Hepatocyte (in vitro differentiated cells): Measurements from ENCODE around the gene ALCAM. TPM values are rescaled to one million over a fixed set of nuclear protein-coding genes. Genes with fewer than 3 reads are reported as not detected.

Experiments
- DNase-seq: peaks from one replicate; pipeline ENCODE4 v3.0.0-alpha.2; 2016; ENCODE audit warnings: low spot score
- H2AFZ ChIP-seq: fragments of 200-600 bp; sonication (generic); 2 replicates; pipeline ENCODE4 v1.6.0; 2016; ENCODE audit warnings: antibody characterized with exemption, mild to moderate bottlenecking
- H3K27ac ChIP-seq: fragments of 200-600 bp; sonication (generic); 2 replicates; pipeline ENCODE4 v1.5.1; 2016; ENCODE audit warnings: mild to moderate bottlenecking
- H3K27me3 ChIP-seq: fragments of 200-600 bp; sonication (generic); 2 replicates; pipeline ENCODE4 v1.6.1; 2016
- H3K36me3 ChIP-seq: fragments of 200-600 bp; sonication (generic); replicated peaks from 2 replicates; pipeline ENCODE4 v1.5.1; 2016; ENCODE audit warnings: low read depth; ENCODE audit not compliant: insufficient read depth
- H3K4me1 ChIP-seq: fragments of 200-600 bp; sonication (generic); 2 replicates; pipeline ENCODE4 v1.5.1; 2016; ENCODE audit warnings: mild to moderate bottlenecking, moderate library complexity; ENCODE audit not compliant: insufficient read depth
- H3K4me2 ChIP-seq: fragments of 200-600 bp; sonication (generic); 2 replicates; pipeline ENCODE4 v1.6.0; 2016
- H3K4me3 ChIP-seq: fragments of 200-600 bp; sonication (generic); 2 replicates; pipeline ENCODE4 v1.5.1; 2016; ENCODE audit warnings: mild to moderate bottlenecking
- H3K79me2 ChIP-seq: fragments of 200-600 bp; sonication (generic); 2 replicates; pipeline ENCODE4 v1.6.0; 2017; ENCODE audit warnings: mild to moderate bottlenecking
- H3K9me2 ChIP-seq: fragments of 200-600 bp; sonication (generic); replicated peaks from 2 replicates; pipeline ENCODE4 v1.6.0; 2017; ENCODE audit warnings: mild to moderate bottlenecking; ENCODE audit not compliant: insufficient read depth
- H3K9me3 ChIP-seq: fragments of 200-600 bp; sonication (generic); 2 replicates; pipeline ENCODE4 v1.5.1; 2016; ENCODE audit warnings: low read depth, mild to moderate bottlenecking
- H4K20me1 ChIP-seq: fragments of 200-600 bp; sonication (generic); 2 replicates; pipeline ENCODE4 v1.6.0; 2016; ENCODE audit warnings: mild to moderate bottlenecking; ENCODE audit not compliant: insufficient read depth, poor library complexity, severe bottlenecking
- EZH2 ChIP-seq: fragments of 200-600 bp; sonication (generic); IDR thresholded peaks from 2 replicates; pipeline ENCODE4 v1.6.1; 2016; ENCODE audit warnings: antibody characterized with exemption, mild to moderate bottlenecking, borderline replicate concordance
- EZH2phosphoT487 ChIP-seq: fragments of 200-600 bp; sonication (generic); IDR thresholded peaks from one replicate; pipeline ENCODE4 v1.6.1; 2018; ENCODE audit warnings: antibody characterized with exemption, mild to moderate bottlenecking, low read depth, moderate library complexity; ENCODE audit not compliant: unreplicated experiment, severe bottlenecking
- WGBS: methylation state at CpG from one replicate; pipeline ENCODE4 v1.1.6; 2016; ENCODE audit warnings: low lambda C conversion rate; ENCODE audit errors: missing lambda C conversion rate; 5-methylcytosine and 5-hydroxymethylcytosine counted together
- polyA plus RNA-seq: library from polyadenylated mRNA; unstranded; fragments of >200 nt; fragmentation: Nextera tagmentation; extraction: Ambion mirVana; gene quantifications from 2 replicates; pipeline ENCODE4 v1.2.1, GENCODE V29; 2016
- total RNA-seq: library from RNA; depleted of rRNA; stranded (reverse); fragments of >200 nt; gene quantifications from 2 replicates; pipeline ENCODE4 v1.2.3, GENCODE V29; 2014
- TF ChIP-seq, protein P1 (sequence below): fragments of 200-600 bp; sonication (generic); IDR thresholded peaks from 2 replicates; pipeline ENCODE4 v1.5.1; 2016; ENCODE audit warnings: antibody characterized with exemption, mild to moderate bottlenecking; ENCODE audit not compliant: poor library complexity

ALCAM gene
- total and polyA plus RNA-seq, 2 experiments from 2014 or later: 58.0 to 134 TPM

DNA sequence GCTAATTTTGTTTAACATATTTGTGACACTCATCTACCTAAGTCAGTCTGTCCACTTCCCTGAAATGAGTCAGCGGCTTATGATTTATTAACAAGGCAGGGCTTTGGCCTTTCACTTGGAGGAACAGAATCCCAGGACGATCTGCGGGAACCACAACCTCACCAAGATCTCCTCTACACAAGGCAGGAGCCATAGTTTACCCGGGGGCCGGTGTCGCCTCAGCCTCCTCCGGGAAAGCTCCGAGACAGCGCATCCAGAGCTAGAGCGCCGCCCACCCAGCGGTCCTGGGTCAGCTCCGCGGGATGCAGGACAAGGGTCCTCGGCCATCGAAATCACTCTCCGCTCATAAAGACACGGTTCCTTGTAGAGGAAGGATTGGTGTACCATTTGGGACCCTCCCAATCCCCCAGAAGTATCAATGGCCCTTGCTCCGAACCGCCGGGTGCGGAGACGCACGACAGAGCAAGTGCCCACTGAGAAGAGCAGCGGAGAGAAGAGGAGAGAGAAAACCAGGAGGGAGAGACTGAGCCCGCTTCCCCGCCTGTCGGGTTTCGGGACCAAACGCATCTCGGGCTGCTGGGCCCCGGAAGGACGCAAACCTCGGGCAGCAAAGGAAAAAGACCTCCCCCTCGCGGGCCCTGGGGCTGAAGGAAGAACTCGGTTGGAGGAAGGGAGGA is 13.1 kb upstream of the ALCAM start:
- H2AFZ ChIP-seq: peak overlapping the region; percentile 85
- H4K20me1 ChIP-seq: no peaks in the 10 kb centered on the region
- H3K9me2 ChIP-seq: no peaks in the 10 kb centered on the region
- H3K36me3 ChIP-seq: no peaks in the 10 kb centered on the region
- 12% methylated on average over 36 of the region's 37 CpGs for WGBS
- peak overlapping the region; percentile 13 for H3K27ac ChIP-seq
- DNase-seq: peak; percentile 43
- no peaks in the 10 kb centered on the region for H3K79me2 ChIP-seq
- peak overlapping the region; percentile 14 for H3K4me3 ChIP-seq
- peak overlapping the region; percentile 82 for H3K4me2 ChIP-seq
- H3K9me3 ChIP-seq: no peaks in the 10 kb centered on the region
- peaks cover 3% of the 10 kb centered on the region for H3K27me3 ChIP-seq
- H3K4me1 ChIP-seq: no peaks in the 10 kb centered on the region
- TF ChIP-seq, protein P1, sequence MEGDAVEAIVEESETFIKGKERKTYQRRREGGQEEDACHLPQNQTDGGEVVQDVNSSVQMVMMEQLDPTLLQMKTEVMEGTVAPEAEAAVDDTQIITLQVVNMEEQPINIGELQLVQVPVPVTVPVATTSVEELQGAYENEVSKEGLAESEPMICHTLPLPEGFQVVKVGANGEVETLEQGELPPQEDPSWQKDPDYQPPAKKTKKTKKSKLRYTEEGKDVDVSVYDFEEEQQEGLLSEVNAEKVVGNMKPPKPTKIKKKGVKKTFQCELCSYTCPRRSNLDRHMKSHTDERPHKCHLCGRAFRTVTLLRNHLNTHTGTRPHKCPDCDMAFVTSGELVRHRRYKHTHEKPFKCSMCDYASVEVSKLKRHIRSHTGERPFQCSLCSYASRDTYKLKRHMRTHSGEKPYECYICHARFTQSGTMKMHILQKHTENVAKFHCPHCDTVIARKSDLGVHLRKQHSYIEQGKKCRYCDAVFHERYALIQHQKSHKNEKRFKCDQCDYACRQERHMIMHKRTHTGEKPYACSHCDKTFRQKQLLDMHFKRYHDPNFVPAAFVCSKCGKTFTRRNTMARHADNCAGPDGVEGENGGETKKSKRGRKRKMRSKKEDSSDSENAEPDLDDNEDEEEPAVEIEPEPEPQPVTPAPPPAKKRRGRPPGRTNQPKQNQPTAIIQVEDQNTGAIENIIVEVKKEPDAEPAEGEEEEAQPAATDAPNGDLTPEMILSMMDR: no peak
- no peak for TF ChIP-seq EZH2phosphoT487
- TF ChIP-seq EZH2: no peak

DNA sequence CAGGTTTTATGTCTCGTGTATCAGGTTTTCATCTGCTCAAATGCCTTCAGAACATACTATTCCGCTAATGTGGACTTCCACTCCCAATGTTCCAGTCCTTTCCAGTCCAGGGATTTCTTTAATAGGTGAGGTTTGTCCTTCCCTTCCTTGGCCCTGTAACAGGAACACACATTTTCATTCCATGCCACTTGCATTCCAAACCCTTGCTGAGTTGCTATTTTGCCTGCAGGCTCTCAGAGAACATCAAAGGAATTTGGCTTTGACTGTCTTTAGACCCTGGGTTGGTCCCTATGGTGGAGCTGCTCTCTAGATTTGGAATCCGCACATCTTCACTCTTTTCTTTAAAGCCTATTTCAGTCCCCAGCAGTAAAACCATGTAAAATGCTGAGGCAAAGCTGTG is 12.3 kb upstream of the ALCAM start:
- peak overlapping the region; percentile 13 for H3K27ac ChIP-seq
- H3K4me2 ChIP-seq: peak overlapping the region; percentile 82
- H3K27me3 ChIP-seq: peaks cover 3% of the 10 kb centered on the region
- H3K9me2 ChIP-seq: no peaks in the 10 kb centered on the region
- peak overlapping the region; percentile 85 for H2AFZ ChIP-seq
- no peaks in the 10 kb centered on the region for H3K4me1 ChIP-seq
- no peaks in the 10 kb centered on the region for H4K20me1 ChIP-seq
- H3K79me2 ChIP-seq: no peaks in the 10 kb centered on the region
- no peaks in the 10 kb centered on the region for H3K36me3 ChIP-seq
- TF ChIP-seq, protein P1: no peak
- TF ChIP-seq EZH2phosphoT487 (no peak), EZH2 (no peak)
- H3K4me3 ChIP-seq: no peak overlapping the region
- DNase-seq: no peak
- WGBS: 40% methylated on average over 3 of the region's 3 CpGs
- H3K9me3 ChIP-seq: no peaks in the 10 kb centered on the region

DNA sequence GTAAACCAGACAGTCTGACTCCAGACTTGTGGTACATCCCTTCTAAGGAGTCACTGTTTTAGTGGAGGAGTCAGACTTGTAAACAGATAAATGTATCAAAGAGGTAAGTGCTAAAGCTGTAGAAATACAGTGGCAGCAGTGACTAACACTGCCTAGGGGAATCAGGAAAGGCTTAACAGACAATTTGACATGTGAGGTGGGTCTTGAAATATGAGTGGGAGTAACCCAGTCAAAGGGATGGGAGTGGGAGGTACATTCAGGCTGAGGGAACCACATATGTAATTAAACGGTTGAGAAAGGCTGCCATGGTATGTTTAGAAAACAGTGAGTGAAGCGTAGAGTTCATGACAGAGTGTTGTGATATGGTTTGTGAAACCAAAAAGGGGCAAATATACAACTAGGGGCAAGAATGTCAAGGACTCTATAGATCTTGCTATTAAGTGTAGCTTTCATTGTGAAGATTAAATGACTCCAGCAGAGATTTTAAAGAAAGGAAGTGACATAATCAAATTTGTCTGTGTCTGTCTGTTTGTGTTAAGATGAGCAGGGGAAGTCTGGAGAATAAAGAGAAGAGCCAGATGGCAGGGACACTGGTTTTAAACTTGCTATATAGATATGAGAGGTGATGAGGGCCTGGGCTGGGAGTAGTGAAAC is 11.2 kb upstream of the ALCAM start:
- no peak for TF ChIP-seq EZH2
- TF ChIP-seq, protein P1: no peak
- TF ChIP-seq EZH2phosphoT487: no peak
- H4K20me1 ChIP-seq: no peaks in the 10 kb centered on the region
- no peak overlapping the region for H3K4me2 ChIP-seq
- WGBS: 57% methylated on average over 2 of the region's 2 CpGs
- no peak overlapping the region for H2AFZ ChIP-seq
- no peak for DNase-seq
- no peaks in the 10 kb centered on the region for H3K9me2 ChIP-seq
- H3K27ac ChIP-seq: no peak overlapping the region
- H3K36me3 ChIP-seq: no peaks in the 10 kb centered on the region
- H3K27me3 ChIP-seq: peaks cover 3% of the 10 kb centered on the region
- no peak overlapping the region for H3K4me3 ChIP-seq
- no peaks in the 10 kb centered on the region for H3K79me2 ChIP-seq
- no peaks in the 10 kb centered on the region for H3K9me3 ChIP-seq
- no peaks in the 10 kb centered on the region for H3K4me1 ChIP-seq
